Kidney epithelial cell (primary cell): ENCODE data around the gene POLR1A. TPM values are rescaled to one million over a fixed set of nuclear protein-coding genes. Genes with fewer than 3 reads are reported as not detected.

Experiments
- DNase-seq: peaks from one replicate; pipeline ENCODE4 v3.0.0-alpha.2; 2010; ENCODE audit warnings: low read depth
- H3K27me3 ChIP-seq: 2 replicates; pipeline ENCODE4 v1.6.0; 2011; ENCODE audit warnings: low read length; ENCODE audit not compliant: control insufficient read depth, insufficient read depth
- H3K36me3 ChIP-seq: 2 replicates; pipeline ENCODE4 v1.5.1; 2011; ENCODE audit warnings: low read length; ENCODE audit not compliant: control insufficient read depth, insufficient read depth
- H3K4me3 ChIP-seq: 2 replicates; pipeline ENCODE4 v1.5.1; 2011; ENCODE audit warnings: low read depth, mild to moderate bottlenecking, control low read depth, low read length
- CTCF ChIP-seq: IDR thresholded peaks from 2 replicates; pipeline ENCODE4 v1.5.1; 2011; ENCODE audit warnings: mild to moderate bottlenecking, moderate library complexity, low read length, control low read depth, inconsistent platforms; ENCODE audit not compliant: insufficient read depth, poor library complexity, severe bottlenecking
- total RNA-seq: library from RNA; depleted of rRNA; stranded (reverse); fragments of >200 nt; gene quantifications from 2 replicates; pipeline ENCODE4 v1.2.3, GENCODE V29; 2015

POLR1A gene
- total RNA-seq, 1 donor from 2014 or later, result 33.7 TPM

DNA sequence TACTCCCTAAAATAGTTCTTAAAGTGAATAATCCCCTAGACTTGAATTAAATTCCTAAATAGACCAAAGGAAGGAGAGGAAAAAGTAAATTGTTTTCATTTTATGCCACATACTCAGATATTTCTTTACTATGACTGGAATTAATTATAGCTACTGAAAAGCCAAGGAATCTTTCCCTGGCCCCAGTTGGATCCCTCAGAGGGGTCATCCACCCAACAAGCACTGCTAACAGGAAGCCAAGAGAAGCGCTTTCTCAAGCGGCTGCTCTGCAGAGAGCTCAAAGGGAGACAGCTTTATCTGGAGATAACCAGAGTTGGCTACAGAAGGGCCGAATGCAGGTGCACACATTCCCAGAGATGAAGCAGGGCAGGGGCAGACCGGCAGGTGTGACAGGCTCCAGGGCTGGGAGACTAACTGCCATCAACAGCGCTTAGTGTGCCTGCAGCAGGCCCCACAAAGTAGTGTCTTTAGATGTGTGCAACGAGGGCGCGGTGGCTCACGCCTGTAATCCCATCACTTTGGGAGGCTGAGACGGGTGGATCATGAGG, 51.1 kb downstream of the POLR1A start:
- Histone ChIP-seq H3K36me3 (no peaks in the 10 kb centered on the region), H3K4me3 (no peak overlapping the region), H3K27me3 (no peaks in the 10 kb centered on the region)
- no peak for TF ChIP-seq CTCF
- DNase-seq, result no peak

DNA sequence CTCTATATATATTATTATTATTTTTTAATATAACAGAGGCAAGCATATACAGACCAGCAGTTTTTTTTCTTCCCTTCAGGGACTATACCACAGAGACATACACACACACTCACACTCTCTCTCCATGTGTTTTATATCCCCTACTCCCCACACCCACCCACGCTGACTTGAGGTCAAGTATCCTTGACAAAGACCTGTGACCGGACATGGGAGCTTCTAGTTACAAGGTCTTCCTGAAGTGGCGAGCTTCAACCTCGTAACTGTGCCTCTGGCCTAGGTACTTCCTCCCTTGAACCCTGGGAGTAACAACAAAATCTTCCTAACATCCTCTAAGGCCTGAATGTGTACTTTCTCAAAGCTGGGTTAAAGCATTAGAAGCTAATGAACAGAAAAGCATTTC, 52.5 kb downstream of the POLR1A start:
- TF ChIP-seq CTCF, result no peak
- no peak for DNase-seq
- Histone ChIP-seq H3K27me3 (no peaks in the 10 kb centered on the region), H3K36me3 (no peaks in the 10 kb centered on the region), H3K4me3 (no peak overlapping the region)

DNA sequence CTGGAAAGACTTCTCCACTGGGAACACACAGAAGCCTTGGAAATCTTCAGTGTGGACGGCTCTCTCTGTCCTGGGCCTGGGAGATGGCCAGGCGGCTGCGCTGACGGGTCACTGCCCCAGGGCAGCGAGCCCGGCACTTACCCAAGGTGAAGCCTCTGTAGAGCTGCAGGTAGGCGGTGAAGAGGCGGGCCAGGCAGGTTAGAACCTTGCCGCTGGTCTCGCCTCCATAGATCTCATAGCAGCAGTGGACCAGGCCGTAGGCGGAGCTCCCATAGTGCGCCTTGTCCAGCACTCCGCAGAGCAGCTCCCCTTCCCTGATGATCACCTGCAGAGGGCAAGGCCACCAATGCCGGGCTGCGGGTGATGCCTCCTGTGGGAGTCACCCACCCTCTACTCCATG, 53.0 kb downstream of the POLR1A start:
- Histone ChIP-seq H3K27me3 (no peaks in the 10 kb centered on the region), H3K36me3 (no peaks in the 10 kb centered on the region), H3K4me3 (no peak overlapping the region)
- DNase-seq, result no peak
- TF ChIP-seq CTCF, result no peak

DNA sequence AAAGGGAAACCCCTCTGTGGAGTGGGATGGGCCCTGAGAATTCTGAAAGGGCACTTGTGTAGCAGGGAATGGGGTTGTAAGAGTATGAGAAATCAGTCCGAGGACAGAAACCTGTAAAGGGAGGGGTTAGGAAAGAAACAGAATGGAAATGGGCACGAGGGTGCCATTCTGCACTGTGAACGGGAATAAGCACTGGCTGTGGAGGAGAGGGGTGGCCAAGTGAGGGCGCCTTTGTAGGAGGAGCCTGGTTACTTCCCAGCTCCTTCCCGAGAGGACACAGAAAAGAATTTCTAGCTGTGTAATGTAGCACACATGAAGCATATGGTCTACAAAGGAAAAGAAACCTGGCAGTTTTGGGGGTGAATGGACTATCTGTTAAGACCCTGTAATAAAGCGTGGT, 53.4 kb downstream of the POLR1A start:
- H3K4me3 ChIP-seq, result no peak overlapping the region
- H3K36me3 ChIP-seq, result no peaks in the 10 kb centered on the region
- TF ChIP-seq CTCF, result no peak
- no peaks in the 10 kb centered on the region for H3K27me3 ChIP-seq
- DNase-seq, result no peak

DNA sequence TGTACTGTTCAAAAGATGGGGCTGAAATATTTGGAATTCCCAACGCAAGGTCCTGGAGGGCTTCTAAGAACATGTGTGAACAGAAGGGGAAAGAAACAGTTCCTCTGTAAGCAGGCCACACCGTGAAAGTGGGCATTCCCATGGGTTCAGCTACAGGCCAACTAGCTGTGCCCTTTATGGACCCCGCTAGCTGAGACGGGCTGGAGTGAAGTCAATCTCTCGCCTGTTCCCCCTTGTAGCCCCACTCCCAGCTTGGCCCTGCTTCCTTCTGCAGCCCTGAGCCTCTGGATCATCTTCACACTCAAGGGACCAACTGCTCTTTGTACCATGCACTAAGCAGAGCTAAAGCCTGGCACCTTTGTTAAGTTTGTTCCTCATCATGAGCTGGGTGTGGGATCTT, 55.4 kb downstream of the POLR1A start:
- H3K27me3 ChIP-seq, result no peaks in the 10 kb centered on the region
- TF ChIP-seq CTCF, result no peak
- no peak overlapping the region for H3K4me3 ChIP-seq
- DNase-seq, result no peak
- no peaks in the 10 kb centered on the region for H3K36me3 ChIP-seq

DNA sequence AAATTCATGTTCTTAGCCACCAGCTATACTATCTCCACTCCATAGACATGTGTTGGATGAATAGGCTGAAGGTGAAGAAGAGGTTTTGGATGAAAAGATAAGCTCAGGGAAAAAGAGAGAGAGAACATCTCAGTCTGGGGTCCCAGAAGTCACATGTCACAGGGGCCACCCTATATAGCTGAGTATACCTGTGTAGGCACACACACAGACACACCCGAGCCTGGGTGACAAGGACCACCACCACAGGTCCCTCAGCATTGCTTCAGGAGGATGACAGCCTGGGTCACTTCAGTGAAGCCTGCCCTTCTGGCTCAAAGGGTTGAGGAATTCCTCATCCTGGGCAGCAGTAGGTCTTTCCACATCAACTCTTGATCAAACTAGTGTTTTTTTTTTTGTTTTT, 56.2 kb downstream of the POLR1A start:
- no peaks in the 10 kb centered on the region for H3K27me3 ChIP-seq
- no peak for DNase-seq
- no peaks in the 10 kb centered on the region for H3K36me3 ChIP-seq
- no peak for TF ChIP-seq CTCF
- no peak overlapping the region for H3K4me3 ChIP-seq
